ENCODE measurements around the gene EFNA4.
"Not testable (repeated sequence)": the region's sequence is repeated elsewhere in the genome, so short reads cannot be mapped to it uniquely, and the experiment has no call there.

EFNA4 gene

DNA sequence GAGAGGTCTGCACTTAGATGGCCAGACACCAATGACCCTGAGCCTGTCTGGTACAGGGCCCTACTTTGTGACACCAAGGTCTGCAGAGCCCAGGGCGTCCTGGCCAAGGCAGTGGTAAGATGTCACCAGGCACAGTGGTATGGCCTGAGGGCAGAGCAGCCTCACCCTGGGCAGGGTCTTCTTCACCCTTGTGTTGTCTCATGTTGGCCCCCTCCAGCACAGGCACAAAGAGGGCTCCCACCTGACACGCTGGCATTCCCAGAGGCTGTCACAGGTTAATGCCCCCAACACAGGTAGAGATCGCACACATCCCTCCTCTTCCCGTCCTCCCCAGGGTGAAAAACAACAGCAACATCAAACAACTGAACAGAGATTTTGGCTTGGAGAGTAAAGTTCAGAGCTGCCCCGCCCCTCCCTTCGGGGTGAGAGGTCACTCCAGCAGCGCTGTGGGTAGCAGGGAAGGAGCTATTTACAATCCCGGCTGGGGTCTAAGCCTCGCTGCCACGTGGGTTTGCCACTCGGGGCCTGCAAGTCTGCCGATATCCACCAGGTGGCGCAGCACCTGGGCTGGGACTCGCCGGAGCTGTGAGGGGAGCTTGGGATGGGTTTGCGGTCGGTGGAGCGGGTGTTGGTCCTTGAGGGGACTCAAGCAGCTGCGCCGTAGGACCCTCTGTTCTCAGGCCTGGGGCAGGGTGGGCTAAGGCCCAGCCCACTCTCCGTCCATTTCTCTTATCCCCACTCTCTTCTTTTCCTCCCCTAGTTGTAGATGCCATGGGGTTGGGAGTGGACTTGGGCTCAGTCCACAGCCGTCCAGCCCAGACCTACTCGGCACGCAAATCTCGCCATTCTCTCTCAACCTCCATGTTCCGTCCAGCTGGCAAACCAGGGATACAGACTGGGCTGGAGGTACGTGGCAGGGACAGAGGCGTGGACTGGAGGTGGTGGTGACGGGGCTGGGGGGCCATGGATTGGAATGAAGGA, 27.8 kb downstream of the EFNA4 start:
- DNase-seq = peak; percentile 69

- DNase-seq = no peak
Measured at GRCh38 chr1:155092131-155092530, 28.6 kb downstream of the EFNA4 start.

DNA sequence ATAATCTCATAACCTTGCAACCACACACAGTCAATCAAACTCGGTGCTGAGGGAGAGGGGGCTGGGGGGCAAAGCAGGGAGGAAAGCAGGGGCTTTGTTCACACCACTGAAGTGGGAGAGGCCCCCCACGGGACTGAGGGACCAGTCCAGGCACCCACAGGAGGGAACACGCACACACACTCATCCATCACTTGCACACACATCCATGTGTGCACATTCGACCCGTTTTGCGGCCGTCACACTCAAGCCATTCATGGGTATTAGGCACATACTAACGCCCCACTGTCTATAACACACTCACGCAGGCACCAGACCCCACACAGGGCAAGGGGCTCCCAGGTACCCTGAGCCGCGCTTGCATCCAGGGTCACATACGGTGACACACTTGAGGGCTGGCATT, 29.1 kb downstream of the EFNA4 start:
- DNase-seq = no peak

- DNase-seq = no peak
Measured at GRCh38 chr1:155093911-155094621, 30.5 kb downstream of the EFNA4 start.

DNA sequence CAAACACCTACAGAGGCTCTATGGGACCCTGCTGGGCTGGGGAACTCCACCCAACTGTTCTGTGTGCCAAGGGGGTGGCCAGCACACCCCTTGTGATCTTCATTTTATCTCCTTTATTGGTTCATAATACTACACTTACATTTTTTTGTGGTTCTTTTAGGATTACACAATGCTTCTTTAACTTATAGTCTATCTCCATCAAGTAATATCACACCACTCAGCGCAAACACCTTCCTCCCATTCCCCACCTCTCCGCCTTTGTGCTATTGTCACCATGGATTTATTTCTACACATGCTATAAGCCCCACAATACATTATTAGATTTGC, 31.0 kb downstream of the EFNA4 start:
- DNase-seq = no peak

- no peak for DNase-seq
Measured at GRCh38 chr1:155099331-155099730, 35.8 kb downstream of the EFNA4 start.

- DNase-seq = no peak
Measured at GRCh38 chr1:155103325-155103724, 39.8 kb downstream of the EFNA4 start.

DNA sequence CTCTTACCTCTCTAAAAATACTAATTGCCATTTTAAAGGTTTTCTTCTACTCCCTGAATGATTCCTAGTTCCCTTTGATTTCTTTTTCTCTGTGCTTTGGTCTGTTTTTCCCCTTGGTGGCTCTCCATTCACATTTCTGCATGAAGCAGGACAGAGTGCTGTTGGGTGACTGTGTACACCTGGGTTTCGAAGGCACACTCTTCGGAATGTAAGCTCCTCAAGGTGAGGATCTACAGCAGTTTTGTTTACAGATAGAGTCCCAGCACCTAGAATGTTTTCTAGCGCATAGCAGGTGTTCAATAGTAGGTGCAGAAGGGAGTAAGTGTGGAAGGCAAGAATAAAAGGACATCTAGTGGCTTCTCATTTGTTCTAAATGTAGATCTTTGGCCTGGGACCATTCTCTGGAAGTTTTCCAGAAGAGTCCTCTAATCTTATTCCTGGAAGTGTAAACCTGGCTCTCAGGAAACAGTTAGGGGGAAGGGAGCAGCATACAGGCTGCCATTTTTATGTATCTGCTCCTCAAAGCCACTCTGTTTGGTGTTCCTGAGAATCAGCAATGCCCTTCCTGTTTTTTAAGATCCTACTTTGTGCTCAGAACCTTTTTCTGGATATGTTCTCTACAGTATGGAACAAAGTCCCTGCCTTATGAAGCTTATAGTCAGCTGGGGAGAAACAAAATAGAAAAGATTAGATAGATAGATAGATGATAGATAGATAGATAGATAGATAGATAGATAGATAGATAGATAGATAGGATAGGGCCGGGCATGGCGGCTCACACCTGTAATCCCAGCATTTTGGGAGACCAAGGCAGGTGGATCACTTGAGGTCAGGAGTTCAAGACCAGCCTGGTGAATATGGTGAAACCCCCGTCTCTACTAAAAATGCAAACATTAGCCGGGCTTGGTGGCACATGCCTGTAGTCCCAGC, 41.3 kb downstream of the EFNA4 start:
- DNase-seq = no peak

GRCh38 chr1:155105604-155106011, 42.1 kb downstream of the EFNA4 start:
- no peak for DNase-seq

GRCh38 chr1:155106862-155107261, 43.3 kb downstream of the EFNA4 start:
- no peak for DNase-seq

- no peak for DNase-seq
Measured at GRCh38 chr1:155107309-155108264, 44.0 kb downstream of the EFNA4 start.

DNA sequence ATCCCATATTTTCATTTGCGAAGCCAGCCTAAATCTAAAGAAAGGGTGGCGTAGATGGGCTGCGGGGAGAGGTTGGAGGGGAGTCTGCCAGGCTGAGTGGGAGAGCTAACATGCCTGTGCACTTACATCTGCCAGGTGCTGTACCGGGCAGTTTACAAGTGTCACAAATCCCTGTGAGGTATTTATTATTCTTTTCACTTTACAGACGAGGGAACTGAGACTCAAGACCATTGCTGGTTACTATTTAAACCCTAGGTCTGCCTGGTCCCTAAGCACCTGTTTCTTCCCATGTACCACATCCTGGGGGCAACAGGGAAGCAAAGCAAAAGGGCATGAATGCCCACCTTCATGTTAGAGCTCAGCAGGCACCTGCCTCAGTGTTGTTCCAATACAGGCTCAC, 44.8 kb downstream of the EFNA4 start:
- DNase-seq = no peak

DNA sequence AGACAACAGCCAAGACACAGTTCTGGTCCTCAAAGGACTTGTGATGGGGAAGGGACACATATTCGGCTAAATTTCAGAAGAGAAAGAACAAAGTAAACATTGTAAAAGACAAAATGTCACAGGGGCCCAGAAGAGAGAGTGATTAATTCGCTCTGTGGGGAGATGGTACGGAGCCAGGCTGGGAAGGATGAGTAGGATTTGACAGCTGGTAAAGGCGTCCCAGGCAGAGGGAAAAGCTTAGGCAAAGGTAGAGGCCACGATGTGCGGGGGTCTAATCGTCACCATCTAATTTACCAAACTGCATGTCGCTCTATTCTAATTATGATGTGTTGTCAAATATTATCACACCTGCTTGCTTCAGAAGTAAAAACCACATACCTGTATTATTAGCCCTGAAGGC, 46.8 kb downstream of the EFNA4 start:
- DNase-seq = no peak

DNA sequence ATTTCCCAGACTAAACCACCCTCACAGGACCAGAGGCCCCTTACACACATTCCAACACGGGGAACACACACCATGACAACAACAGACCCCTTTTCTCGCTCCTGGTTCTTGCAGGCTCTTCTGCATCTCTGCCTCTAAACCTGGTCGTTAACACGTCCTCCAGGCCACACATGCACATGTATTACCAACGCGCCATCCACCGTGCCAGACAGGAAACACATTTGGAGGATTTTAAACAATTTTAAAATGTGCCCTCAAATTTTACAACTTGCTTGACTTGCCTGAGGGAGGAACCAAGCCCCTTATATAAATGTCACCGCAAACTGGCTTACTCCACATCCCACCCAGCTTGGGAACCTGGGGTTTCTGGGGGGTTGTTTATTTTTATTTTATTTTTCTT, 47.3 kb downstream of the EFNA4 start:
- DNase-seq = no peak

DNA sequence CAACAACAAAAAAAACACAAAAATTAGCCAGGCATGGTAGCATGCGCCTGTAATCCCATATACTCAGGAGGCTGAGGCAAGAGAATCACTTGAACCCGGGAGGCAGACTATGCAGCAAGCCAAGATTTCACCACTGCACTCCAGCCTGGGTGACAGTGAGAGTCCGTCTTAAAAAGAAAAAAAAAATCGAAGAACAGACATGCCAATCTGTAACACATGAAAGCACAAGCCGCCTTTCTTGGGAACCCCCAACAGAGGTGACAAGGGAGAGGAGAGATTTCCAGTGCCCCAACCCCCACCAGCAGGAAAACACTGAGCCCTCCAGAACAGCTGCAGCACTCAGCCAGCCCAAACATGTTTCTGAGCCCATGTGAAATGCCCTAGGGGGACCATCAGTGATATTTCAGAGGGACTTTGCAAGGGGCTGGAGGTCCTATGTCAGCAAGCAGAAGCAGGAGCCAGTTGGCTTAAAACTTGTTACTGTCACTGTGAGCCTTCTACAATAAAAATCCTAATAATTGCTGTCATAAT, 50.0 kb downstream of the EFNA4 start:
- no peak for DNase-seq

DNA sequence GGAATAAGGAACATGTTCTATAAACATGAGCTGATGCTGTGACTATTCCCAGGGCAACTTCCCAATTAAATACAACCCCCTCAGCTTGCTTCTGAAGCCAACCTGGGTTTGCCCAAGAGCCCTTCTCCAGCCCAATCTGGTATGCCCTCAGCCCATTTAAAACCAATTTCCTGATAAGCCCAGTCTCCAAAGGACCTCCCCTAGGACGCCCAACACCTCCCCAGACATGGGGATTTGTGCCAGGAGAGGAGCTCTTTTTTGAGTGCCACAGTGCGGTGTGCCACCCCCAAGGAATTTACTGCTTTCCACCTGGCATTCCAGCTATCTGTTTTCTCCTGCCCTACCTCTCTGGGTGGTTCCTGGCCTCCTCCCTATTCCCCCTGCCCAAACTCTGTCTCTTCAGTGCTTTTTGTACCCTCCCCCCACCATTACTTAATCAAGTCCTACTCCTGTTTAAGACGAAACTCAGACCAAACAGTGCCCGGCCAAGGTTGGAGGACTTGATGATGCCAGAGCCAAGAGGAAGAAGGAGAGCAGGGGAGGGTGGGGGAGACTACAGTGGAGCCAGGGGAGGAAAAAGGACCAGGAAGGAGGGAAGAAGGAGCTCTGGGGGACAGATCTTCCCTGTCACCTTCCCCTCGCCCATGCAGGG, 52.7 kb downstream of the EFNA4 start:
- DNase-seq = no peak

DNA sequence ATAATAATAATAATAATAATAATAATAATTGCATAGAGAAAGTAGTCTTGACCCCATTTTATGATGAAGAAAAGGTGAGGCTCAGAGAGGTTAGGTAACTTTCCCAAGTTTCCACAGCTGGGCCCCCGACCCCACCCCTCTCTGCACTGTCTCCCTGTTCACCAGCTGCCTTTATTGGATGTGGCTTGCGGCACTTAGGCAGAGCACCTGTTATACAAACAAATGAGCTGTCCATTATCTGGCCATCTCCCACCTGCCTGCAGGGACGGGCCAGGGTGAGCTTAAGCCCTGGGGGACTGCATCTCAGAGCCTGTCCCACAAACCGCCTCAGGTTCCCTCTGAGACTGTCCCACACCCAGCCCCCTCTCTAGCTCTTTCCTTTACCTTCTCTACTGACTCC, 54.1 kb downstream of the EFNA4 start:
- DNase-seq = no peak

DNA sequence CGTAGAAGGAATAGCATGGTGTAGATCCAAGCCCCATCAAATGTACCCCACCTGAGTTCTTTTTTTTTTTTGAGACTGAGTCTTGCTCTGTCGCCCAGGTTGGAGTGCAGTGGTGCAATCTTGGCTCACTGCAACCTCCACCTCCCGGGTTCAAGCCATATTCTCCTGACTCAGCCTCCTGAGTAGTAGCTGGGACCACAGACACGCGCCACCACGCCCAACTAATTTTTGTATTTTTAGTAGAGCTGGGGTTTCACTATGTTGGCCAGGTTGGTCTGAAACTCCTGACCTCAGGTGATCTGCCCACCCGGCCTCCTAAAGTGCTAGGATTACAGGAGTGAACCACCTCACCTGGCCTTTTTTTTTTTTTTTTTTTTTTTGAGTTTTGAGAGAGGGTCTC, 54.5 kb downstream of the EFNA4 start:
- not testable (repeated sequence) for DNase-seq
